ENCODE results near the gene NUP62.

Gene NUP62

DNA sequence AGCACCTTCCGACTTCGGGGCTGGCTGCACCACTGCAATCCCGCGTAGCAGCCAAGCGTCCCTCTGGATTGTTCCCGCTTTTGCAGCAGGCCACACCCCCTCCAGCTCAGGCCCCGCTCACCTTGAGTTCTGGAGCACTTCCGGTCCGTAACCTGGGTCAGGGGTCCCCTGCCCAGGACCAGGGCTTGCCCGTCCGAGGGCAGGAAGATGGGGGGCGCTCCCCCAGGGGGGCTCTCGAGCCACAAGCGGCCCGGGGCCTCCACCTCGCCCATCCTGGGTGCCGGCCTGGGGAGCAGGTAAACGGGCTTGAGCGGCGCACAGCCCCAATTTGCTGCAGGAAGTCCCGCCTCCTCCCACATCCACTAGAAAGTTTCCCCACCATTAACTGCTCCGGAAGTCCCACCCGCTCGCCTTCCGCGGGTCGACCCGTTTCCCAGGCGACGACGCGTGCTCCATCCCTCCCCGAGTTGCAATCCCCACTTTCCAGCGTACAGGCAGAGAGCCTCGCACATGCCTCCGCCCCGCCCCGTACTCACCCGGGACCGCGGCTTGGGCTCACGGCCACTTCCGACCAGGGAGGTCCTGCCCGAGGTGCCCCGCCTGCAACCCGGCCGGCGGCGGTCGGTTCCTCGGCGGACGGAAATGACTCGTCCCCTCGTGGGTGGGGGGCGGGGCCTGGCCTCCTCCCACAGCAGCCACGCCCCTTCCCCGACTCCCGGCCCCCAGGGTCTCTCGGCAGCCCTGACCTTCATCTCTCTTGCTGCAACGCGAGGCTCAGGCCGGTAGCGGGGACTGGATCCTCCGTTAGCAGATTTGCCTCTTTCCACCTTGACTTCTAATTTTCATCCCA is 62.1 kb downstream of the NUP62 start, which contains the start of gene PNKP:
Gene PNKP (minus strand): TSS at position 644 of the 850 bp plus-strand sequence. CDS start 372 bp downstream, at position 272.
- DNase-seq (ENCODE audit: low spot score): peak; percentile 98

DNA sequence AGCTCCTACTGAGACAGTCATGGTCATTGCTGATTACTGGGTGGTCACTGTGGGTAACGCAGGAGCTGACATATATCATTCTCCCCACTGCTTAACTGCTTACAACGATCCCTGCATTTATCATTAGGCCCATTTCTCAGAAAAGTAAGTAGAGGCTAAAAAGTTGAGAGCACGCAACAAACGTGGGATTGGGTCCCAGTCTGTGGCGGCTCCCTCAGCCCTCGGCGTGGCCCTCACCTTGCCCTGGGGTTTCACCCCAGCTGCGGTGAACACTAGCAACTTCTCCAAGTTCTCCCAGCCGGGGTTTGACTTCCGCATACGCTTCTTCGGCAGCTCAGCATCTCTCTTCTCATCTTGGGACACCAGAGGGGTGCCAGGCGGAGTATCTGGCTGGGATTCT is 64.4 kb downstream of the NUP62 start:
- DNase-seq (ENCODE audit: low spot score): no peak

DNA sequence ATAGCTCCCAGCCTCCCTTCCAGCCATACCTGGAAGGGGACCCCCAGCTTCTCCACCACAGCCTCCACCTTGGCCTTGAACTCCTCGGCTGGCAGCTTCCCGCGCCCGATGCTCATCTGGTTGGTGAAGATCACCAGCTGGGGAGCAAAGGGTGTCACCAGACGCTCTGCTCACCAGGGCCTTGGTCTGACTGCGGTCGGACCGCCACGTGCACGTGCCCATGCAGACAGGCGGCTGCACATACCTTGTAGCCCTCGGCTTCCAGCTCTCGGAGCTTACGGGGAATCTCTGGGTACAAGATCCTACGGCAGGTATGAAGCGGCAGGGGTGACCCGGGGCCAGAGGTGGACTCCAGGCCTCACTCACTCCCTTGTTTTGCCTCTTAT is 65.4 kb downstream of the NUP62 start:
- DNase-seq (ENCODE audit: low spot score): no peak

DNA sequence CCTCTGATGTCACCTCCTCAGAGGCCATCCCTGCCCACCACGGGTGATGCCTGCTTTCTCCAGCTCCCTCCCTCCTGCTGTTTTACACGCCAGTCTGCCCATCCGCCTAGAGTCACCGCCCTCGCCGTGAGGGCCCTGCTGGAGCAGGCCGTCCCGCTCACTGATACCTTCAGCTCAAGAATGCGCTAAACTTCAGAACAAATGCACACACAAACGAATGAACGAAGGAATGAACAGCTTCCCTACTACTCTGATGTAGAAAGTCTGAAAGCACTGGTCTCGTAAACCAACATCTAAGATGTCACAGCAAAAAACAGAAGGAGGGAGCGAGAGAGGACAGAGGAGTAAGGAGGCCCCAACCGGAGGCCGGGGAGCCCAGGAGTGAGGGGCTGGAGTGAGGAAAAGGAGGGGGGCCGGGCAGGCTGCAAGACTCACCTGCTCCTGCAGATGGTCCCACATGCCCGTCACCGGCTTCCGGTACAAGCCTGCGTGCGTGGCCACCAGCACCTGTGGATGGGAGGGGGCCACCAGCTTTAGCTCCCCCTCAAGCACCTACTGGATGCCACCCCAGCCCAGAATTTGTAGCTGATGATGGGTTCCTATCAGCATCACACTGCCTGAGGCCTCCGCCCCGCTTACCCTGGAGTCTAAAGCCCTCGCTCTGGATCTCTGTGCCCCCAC is 65.9 kb downstream of the NUP62 start:
- DNase-seq (ENCODE audit: low spot score): no peak

DNA sequence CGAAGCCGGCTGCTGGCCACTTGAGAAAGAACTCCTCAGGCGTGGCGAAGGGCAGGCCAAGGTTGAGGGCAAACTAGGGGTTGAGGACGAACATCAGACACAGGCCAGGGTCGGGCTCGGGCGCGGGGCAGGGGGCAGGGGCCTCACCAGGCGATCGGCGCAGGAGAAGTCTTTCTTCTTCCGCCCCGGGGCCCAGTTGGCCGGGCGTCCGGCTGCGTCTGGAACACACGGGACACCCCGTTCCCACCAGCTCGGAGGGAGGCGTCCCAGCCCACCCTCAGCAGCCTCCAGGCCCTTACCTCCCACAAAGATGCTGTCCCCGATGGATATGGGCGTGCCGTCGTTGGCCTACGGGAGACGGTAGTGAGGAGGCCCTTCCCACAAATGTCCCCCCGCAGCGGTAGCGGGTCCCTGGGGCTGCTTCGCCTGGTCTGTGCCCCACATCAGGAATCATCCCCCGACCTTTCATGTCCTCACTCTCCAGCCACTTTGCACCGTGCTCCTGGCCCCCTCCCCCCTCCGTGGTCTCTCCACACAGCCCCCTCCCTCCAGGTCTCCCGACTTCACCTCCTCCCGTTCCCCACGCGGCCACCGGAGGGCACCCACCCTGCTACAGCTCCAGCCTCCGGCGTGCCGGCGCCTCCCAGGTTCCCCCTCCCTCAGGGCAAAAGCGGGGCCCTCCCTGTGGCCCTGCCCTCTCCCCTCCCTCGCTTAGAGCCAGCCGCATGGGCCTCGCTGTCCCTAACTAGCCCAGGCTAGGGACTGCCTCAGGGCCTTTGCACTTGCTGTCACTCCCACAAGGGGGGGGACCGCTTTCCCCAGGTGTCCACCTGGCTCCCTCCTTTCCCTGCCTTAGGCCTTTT is 66.7 kb downstream of the NUP62 start:
- no peak for DNase-seq (ENCODE audit: low spot score)

DNA sequence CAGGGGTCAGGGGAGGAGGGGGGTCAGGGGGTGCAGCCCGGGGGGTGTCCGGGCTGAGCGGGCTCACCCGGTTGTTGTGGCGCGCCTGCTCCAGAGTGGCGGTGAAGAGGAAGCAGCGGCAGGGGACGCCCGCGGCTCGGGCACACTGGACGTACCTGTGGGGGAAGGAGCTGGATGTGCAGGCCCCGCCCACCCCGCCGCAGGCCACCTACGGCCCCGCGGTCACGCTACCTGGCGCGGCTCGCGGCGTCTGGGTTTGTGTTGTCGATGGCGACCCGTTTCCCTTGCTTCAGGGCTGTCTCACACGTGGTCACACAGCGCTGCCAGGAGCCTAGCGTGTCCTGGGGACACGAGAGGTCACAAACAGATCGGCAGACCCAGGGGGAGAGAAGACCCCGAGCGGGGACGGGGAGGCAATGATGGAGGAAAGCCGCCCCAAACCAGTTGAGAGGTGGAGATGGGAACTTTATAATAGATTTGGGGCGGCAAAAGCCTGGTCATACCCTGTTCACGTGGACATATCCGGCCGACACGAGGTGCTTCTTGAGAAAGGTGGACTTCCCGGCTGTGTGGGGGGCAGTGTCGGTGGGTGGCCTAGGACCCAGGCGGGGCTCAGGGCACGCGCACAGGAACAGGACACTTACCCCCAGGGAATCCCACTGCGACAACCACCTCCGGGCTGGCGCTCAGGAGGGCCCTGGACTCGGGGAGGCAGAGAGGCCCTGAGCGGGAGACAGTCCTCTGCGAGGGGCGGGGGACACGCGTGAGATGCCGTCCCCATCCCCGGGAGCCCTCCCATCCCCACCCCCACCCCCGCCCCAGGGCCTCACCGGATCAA is 67.5 kb downstream of the NUP62 start:
- DNase-seq (ENCODE audit: low spot score): no peak

DNA sequence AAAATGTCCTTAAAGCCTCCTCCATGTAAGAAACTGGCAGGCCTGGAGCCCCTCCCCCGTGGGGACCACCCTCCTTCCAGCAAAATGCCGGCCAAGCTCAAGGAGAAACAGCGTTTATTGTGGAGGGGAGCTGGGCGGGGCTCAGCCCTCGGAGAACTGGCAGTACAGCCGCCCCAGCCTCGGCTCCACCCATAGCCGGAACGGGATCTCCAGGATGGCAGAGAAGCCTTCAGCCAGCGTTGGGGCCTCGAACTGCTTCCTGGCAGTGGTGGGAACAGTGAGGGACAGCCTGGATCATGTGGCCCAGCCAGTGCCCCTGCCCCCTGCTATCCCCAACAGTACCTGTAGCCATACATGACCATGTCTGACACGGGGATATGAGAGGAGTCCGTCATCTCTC is 68.2 kb downstream of the NUP62 start:
- DNase-seq (ENCODE audit: low spot score): no peak

DNA sequence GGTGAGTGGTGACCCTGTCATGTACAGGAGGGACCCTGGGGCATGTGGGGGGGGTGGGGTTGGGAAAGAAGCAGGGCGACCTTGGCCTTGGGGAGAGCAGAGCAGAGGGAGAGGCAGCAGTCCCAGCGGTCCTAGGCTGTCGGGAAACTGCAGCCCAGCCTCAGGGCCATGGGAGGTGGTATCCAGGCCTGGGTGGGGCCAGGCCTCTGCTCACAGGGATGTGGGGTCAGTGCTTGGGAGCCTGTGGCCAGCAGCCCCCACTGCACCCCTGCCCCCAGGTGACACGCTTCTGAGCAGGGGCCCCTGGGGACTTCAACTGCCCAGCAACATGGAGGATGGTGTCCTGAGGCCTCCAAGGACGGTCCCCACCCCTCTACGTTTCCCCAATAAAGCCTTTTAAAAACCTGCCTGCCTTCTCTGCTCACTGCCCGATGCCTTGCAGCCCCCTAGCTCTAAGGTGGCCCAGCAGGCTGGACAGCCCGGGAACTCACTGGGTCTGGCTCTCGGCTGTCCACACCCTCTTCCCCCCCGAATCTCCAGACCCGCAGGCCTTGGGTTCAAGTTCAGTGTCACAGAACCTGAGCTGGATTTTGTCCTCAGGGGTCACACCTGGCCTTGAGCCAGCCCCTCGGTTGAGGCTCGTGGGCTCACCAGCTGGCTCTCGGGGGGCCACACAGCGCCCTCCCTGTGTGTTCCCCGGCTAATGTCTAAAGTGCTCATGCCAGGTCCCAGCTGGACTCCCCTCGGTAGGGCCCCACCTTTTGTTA is 68.8 kb downstream of the NUP62 start:
- no peak for DNase-seq (ENCODE audit: low spot score)

DNA sequence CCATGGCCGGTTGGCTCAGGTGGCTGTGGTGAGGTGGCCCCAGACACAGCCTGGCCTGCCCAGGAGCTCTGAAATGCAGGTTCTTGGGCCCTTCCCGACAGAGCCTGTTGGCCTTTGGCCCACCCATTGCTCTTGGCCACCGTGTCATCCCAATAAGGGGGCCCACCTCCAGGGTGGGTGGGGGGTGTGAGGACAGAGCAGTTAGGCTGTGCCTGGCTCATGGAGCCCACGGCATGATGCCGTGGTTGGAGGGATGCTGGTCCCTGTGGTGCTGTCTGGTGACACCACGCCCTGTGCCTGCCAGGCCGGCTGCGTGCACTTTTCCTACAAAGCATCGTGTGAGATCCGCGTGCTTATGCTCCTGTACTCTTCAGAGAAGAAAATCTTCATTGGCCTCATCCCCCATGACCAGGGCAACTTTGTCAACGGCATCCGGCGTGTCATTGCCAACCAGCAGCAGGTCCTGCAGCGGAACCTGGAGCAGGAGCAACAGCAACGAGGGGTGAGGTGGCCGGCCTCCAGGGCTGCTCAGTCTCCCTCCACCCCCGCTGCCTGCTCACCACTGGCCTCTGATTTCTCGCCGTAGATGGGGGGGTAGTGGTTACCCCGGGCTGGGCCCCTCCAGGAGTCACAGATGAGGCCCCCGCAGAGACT is 69.5 kb downstream of the NUP62 start:
- DNase-seq (ENCODE audit: low spot score): no peak

DNA sequence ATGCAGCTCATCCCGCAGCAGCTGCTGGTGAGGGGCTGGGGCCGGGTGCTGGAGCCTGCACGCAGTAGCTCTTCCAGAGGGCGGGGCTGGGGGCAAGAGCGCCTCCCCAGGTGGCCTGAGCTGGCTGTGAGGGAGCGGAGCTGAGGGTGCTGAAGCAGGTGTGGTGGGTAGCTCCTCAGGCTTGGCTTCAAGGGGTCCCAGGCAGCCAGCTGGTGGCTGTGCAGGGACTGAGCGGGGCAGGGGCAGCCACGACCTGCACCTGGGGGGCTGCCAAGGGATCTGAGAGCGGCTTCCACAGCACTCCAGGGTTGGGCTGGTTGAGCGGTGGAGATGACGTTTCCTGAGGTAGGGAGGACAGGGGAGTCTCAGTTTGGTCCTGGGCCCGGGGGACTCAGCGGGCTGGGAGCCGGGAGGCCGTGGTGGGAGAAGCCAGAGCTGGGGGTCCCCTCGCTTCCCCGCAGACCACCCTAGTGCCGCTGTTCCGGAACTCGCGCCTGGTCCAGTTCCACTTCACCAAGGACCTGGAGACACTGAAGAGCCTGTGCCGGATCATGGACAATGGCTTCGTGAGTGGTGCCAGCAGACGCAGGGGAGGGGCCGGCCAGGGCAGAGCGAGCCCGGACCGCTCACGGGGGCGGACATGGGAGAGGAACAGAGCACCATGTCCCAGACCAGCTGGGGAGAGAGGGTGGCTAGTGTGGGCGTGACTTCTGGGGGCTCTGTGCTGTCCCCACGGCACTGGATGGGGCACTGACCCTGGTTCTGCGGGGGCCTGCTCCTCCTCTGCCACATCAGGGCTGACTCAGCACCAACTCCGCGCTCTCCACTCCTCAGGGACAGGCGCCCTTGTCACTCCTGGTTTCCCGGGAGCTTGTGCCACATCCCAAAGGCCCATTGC is 71.0 kb downstream of the NUP62 start:
- DNase-seq (ENCODE audit: low spot score): no peak

DNA sequence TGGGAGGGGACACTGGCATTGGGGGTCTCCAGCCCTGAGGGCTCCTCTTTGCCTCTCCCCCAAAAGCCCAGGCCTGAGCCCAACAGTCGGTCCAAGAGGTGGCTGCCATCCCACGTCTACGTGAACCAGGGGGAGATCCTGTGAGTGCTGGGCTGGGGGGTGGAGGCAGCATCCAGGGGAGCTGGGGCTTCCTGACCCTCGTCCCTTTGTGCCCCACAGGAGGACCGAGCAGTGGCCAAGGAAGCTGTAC is 71.5 kb downstream of the NUP62 start:
- DNase-seq (ENCODE audit: low spot score): no peak

DNA sequence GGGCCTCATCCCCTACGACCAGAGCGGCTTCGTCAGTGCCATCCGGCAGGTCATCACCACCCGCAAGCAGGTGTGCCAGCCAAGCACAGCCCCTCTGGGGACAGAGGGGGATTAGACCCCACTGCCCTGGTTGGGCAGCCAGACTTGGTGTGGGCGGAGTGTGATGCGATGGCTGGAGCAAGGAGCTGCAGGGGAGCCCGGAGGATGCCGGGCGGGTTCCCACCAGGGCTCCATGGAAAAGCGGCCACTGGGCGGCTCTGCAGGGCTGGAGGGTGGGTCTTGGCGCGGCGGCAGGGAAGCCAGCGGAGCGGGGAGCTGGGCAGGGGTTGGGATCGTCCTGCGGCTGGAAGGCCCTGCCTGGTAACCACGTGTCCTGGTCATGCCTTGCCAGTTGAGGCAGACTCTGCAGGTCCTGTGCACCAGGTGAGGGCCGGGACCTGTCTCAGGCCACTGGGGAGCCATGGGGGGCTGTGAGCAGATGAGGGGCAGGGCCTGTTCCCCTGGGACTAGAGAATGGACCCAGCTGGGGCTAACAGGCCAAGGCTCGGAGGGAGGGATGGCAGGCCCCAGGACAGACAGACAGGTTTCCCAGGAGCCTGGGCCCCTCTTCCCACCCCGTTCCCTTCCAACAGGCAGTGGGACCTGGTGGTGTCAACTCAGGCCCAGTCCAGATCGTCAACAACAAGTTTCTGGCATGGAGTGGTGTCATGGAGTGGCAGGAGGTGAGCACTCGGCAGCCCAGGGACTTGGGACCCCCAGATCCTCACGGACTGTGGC is 72.1 kb downstream of the NUP62 start:
- no peak for DNase-seq (ENCODE audit: low spot score)

Measured in left forelimb (tissue), 1 donor.